Spleen (tissue), 7 donors: ENCODE measurements around the gene SMC4.

ENCODE experiments used
- POLR2A ChIP-seq, 3 donors: fragments of 450-650 bp; IDR thresholded peaks; one replicate each; pipeline ENCODE4 v1.5.1; 2017; ENCODE audit warnings: antibody characterized with exemption in 3 of 3, mild to moderate bottlenecking in 1 of 3
- TF ChIP-seq, protein P1 (sequence below), 11 experiments: fragments of 200-600 bp in 7 of 11; fragments of 450-650 bp in 4 of 11; sonication (generic) in 4 of 11; IDR thresholded peaks in 8 of 11; conservative IDR thresholded peaks in 3 of 11; 1 replicate in 7 of 11; 2 replicates in 4 of 11; pipeline versions ENCODE4 v1.4.0 to v1.8.0; 2016 to 2021; ENCODE audit warnings: antibody characterized with exemption in 11 of 11, inconsistent platforms in 4 of 11, mild to moderate bottlenecking in 1 of 11
- donor health status: DM: no; HTN: no; CAD: no; lungs with moderate emphysema.
- donor health status: DM: no; HTN: no; CAD: no.
- donor health status: DM: no; HTN: no; CAD: no.

DNA sequence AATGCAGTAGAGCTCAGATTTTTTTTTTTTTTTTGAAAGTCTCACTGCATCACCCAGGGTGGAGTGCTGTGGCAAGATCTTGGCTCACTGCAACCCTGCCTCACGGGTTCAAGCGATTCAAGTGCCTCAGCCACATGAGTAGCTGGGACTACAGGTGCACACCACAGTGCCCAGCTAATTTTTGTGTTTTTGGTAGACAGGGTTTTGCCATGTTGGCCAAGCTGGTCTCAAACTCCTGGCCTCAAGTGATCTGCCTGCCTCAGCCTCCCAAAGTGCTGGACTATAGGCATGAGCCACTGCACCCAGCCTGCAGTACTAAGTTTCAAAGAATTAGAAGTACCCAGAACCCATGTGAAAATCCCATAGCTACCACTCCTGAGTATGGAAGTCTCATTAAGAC lies 35.6 kb downstream of the SMC4 start:
- TF ChIP-seq, protein P1, sequence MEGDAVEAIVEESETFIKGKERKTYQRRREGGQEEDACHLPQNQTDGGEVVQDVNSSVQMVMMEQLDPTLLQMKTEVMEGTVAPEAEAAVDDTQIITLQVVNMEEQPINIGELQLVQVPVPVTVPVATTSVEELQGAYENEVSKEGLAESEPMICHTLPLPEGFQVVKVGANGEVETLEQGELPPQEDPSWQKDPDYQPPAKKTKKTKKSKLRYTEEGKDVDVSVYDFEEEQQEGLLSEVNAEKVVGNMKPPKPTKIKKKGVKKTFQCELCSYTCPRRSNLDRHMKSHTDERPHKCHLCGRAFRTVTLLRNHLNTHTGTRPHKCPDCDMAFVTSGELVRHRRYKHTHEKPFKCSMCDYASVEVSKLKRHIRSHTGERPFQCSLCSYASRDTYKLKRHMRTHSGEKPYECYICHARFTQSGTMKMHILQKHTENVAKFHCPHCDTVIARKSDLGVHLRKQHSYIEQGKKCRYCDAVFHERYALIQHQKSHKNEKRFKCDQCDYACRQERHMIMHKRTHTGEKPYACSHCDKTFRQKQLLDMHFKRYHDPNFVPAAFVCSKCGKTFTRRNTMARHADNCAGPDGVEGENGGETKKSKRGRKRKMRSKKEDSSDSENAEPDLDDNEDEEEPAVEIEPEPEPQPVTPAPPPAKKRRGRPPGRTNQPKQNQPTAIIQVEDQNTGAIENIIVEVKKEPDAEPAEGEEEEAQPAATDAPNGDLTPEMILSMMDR (IDR thresholded peaks at IDR 0.05 in 8 of 11, conservative IDR thresholded peaks at IDR 0.05 in 3 of 11), result no peak
- TF ChIP-seq POLR2A (IDR thresholded peaks at IDR 0.05), result no peak
